Suprapubic skin (tissue), 4 donors: ENCODE data around the gene HOXA7. TPM values are rescaled to one million over a fixed set of nuclear protein-coding genes. Genes with fewer than 3 reads are reported as not detected.

Source experiments
- DNase-seq, 2 donors: peaks; one replicate each; pipeline ENCODE4 v3.0.0-alpha.2; 2019; ENCODE audit warnings: low spot score in 2 of 2
- H3K27ac ChIP-seq: fragments of 200-600 bp; sonication (generic); one replicate; pipeline ENCODE4 v1.5.1; 2019
- H3K27me3 ChIP-seq: fragments of 200-600 bp; sonication (generic); one replicate; pipeline ENCODE4 v1.5.1; 2019
- H3K36me3 ChIP-seq: fragments of 200-600 bp; sonication (generic); one replicate; pipeline ENCODE4 v1.5.1; 2019
- H3K4me1 ChIP-seq: fragments of 200-600 bp; sonication (generic); one replicate; pipeline ENCODE4 v1.5.1; 2019
- H3K4me3 ChIP-seq: fragments of 200-600 bp; sonication (generic); one replicate; pipeline ENCODE4 v1.5.1; 2019; ENCODE audit warnings: mild to moderate bottlenecking
- H3K9me3 ChIP-seq: fragments of 200-600 bp; sonication (generic); one replicate; pipeline ENCODE4 v1.5.1; 2019
- EP300 ChIP-seq: sonication (generic); formaldehyde crosslinking; IDR thresholded peaks from one replicate; pipeline ENCODE4 v1.6.1; 2017; ENCODE audit warnings: antibody characterized with exemption
- POLR2A ChIP-seq, 2 donors: fragments of 450-650 bp; IDR thresholded peaks; one replicate each; pipeline ENCODE4 v1.6.1; 2017; ENCODE audit warnings: antibody characterized with exemption in 2 of 2, mild to moderate bottlenecking in 2 of 2, moderate library complexity in 2 of 2
- POLR2AphosphoS5 ChIP-seq, 3 donors: sonication (generic); formaldehyde crosslinking; IDR thresholded peaks; one replicate each; pipeline ENCODE4 v1.6.1; 2017; ENCODE audit warnings: antibody characterized with exemption in 3 of 3
- WGBS: methylation state at CpG from one replicate; pipeline ENCODE4 v1.1.5; 2018; 5-methylcytosine and 5-hydroxymethylcytosine counted together
- total RNA-seq, 4 donors: library from RNA; depleted of rRNA; stranded (reverse); fragments of >200 nt; gene quantifications; one replicate each; pipeline ENCODE4 v1.1.0, GENCODE V29; 2016
- TF ChIP-seq, protein P1 (sequence below), 2 donors: fragments of 200-600 bp in 1 of 2; fragments of 450-650 bp in 1 of 2; sonication (generic) in 1 of 2; IDR thresholded peaks; one replicate each; pipeline ENCODE4 v1.5.1; 2016 to 2019; ENCODE audit warnings: antibody characterized with exemption in 2 of 2, mild to moderate bottlenecking in 1 of 2, moderate library complexity in 1 of 2

The HOXA7 gene
- total RNA-seq, 4 donors from 2014 or later = 14.8 to 23.6 (median 17.5) TPM

DNA sequence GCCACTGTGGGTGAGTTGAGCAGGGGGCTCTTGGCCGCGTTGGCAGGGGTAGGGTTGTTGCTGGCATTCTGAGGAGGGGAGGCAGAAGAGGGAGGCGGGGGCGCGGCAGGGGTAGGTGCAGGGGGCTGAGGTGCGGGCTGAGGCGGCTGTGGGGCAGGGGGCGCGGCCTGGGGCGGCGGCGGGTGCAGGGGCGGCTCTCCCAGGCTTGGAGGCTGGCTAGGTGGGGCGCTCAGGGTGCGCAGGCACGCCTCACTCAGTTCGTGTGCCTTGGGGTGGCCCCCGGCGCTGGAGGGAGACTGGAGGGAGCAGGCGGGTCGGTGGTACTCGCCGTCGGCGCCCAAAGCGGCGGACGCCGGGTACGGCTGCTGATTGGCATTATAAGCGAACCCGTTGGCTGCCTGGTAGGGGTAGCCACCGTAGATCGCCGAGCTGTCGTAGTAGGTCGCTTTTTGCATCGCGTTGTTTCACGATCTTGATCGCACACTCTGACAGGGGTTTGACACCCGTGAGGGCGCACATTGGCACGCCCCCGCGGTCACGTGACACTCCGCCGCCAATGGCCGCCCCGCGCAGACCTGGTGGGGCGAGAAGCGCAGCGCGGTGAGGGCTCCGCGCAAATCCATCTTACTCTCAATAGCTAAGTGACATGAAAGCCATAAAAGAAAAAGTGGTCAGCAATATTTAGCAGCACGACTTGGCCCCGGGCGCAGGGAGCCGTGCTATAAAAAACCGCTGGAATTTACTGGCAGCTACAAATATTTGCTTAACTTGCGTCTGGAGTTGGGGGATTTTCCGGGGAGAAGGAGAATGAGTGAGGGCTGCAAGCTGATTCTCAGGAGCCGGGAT, 46.1 kb downstream of the HOXA7 start:
- WGBS = 73% methylated on average over 45 of the region's 66 CpGs
- Histone ChIP-seq H3K36me3 (peaks cover 12% of the 10 kb centered on the region), H3K9me3 (no peaks in the 10 kb centered on the region), H3K4me3 (peak overlapping the region; percentile 32), H3K4me1 (peaks cover 43% of the 10 kb centered on the region), H3K27ac (peak overlapping the region; percentile 73), H3K27me3 (no peaks in the 10 kb centered on the region)
- DNase-seq = peak in 1 of 2 donors; percentile 59
- TF ChIP-seq EP300 = no peak
- TF ChIP-seq, protein P1, sequence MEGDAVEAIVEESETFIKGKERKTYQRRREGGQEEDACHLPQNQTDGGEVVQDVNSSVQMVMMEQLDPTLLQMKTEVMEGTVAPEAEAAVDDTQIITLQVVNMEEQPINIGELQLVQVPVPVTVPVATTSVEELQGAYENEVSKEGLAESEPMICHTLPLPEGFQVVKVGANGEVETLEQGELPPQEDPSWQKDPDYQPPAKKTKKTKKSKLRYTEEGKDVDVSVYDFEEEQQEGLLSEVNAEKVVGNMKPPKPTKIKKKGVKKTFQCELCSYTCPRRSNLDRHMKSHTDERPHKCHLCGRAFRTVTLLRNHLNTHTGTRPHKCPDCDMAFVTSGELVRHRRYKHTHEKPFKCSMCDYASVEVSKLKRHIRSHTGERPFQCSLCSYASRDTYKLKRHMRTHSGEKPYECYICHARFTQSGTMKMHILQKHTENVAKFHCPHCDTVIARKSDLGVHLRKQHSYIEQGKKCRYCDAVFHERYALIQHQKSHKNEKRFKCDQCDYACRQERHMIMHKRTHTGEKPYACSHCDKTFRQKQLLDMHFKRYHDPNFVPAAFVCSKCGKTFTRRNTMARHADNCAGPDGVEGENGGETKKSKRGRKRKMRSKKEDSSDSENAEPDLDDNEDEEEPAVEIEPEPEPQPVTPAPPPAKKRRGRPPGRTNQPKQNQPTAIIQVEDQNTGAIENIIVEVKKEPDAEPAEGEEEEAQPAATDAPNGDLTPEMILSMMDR (IDR thresholded peaks at IDR 0.05) = no peak
- no peak for TF ChIP-seq POLR2A (IDR thresholded peaks at IDR 0.05)
- TF ChIP-seq POLR2AphosphoS5 (IDR thresholded peaks at IDR 0.05) = no peak

DNA sequence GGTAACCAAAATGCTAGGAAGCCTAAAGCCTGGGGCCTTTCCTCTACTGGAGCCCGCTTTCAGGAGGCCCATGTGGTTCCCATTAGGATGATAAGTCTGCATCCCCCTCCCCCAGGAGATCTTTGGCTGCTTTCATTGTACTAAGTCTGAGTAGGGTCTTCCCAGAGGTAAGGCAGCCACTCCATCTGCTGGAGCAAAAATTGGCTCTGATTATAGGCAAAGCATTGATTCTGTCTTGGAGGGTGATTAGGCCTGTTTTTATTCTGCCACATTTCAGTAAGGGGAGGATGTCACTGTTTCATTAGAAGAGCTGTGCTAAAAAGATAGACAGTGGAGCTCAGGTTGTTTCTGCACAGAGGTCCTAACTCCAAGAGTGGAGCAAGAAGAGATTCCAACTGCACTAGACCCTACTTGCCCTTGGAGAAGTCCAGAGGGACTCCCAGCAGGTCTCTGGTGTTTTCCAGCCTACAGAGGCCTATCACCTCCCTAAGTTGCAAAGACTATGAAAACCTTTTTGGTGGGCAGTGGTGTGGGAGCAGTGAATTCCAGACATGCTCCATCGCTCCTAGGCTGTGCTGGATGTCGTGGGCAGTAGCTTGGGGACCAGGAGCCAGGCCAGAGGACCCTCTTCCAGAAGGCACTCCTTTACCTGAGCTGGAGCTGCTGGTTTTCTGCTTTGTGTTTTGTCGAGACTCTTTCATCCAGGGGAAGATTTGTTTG, 46.8 kb downstream of the HOXA7 start:
- 96% methylated on average over 4 of the region's 4 CpGs for WGBS
- TF ChIP-seq EP300 = no peak
- no peak for TF ChIP-seq POLR2AphosphoS5 (IDR thresholded peaks at IDR 0.05)
- no peak for TF ChIP-seq POLR2A (IDR thresholded peaks at IDR 0.05)
- TF ChIP-seq, protein P1 (IDR thresholded peaks at IDR 0.05) = no peak
- Histone ChIP-seq H3K36me3 (peaks cover 12% of the 10 kb centered on the region), H3K4me1 (peaks cover 38% of the 10 kb centered on the region), H3K27ac (peak overlapping the region; percentile 73), H3K4me3 (peak overlapping the region; percentile 32), H3K9me3 (no peaks in the 10 kb centered on the region), H3K27me3 (no peaks in the 10 kb centered on the region)
- no peak for DNase-seq

DNA sequence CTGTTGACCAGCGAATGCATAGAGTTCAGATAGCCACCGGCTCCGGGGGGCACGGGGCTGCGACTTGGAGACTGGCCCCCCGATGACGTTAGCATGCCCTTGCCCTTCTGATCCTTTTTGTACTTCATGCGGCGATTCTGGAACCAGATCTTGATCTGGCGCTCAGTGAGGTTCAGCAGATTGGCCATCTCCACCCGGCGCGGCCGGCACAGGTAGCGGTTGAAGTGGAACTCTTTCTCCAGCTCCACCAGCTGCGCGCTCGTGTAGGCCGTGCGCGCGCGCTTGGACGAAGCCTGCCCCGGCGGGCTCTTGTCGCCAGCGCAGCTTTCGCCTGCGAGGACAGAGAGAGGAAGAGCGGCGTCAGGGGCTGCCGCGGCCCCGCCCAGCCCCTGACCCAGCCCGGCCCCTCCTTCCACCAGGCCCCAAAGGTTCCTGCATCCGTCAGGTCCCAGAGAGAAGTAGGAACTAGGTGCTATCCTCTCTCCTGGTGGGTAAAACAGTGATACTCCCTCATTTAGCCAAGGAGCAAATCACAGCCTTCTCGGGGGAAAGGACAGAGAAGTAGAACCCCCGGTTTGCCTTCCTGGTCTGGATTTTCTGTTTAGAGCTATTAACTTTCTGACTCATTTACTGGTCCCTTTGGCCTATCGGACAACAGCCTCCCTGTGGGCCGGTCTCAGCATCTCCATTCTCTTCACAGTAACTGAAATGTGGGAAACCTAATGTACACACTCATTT, 47.9 kb downstream of the HOXA7 start:
- H3K27me3 ChIP-seq = no peaks in the 10 kb centered on the region
- 78% methylated on average over 41 of the region's 41 CpGs for WGBS
- H3K4me3 ChIP-seq = peak overlapping the region; percentile 23
- DNase-seq = peak in 1 of 2 donors; percentile 58
- TF ChIP-seq POLR2A (IDR thresholded peaks at IDR 0.05) = no peak
- no peak for TF ChIP-seq EP300
- TF ChIP-seq POLR2AphosphoS5 (IDR thresholded peaks at IDR 0.05) = no peak
- TF ChIP-seq, protein P1 (IDR thresholded peaks at IDR 0.05) = no peak
- H3K27ac ChIP-seq = peak overlapping the region; percentile 60
- peaks cover 12% of the 10 kb centered on the region for H3K36me3 ChIP-seq
- no peaks in the 10 kb centered on the region for H3K9me3 ChIP-seq
- H3K4me1 ChIP-seq = peaks cover 31% of the 10 kb centered on the region

DNA sequence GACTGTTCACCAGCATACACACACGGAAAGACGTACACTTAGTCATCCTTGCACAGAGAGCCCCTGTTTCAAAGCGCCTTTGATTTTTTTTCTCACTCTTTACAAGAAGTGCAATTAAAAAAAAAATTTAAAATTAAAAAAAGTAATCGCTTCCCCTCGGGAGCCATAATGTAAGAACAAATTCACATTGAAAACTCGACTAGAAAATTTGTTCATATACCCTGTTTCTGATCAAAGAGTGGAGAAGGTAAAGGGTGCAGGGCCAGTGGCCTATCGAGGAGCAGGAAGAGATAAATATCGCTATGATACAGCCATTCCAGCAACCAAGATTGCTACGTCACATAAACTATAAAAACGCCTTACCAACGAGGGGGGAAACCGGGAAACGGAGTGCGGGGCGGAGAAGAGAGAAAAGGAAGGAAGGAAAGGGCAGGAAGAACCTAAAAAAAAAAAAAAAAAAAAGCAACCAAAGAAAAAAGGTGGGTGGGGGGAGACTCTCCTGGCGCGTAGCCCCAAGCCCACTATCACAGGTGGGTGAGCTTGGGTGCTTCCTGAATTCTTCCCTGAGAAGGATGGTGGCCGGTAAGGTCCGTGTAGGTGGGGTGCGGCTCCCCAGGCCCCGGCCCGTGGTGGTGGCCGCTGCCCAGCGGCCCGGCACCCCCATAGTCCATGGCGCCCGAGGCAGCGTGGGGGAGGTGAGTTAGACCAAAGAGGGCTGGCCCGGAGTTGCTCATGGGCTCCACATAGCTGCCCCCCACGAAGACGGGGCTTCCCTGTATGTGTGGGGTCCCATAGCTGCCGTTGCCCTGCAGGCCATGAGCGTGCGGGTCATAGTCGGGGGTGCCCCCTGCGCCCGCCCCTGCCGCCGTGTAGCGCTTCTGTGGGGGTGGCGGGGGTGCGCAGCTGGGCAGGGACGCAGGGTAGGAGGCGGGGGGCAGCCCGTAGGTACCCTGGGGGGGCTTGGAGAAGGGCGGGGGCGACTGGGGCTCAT, 48.8 kb downstream of the HOXA7 start:
- H3K4me1 ChIP-seq = peaks cover 31% of the 10 kb centered on the region
- TF ChIP-seq, protein P1 (IDR thresholded peaks at IDR 0.05) = no peak
- TF ChIP-seq POLR2A (IDR thresholded peaks at IDR 0.05) (no peak), EP300 (no peak), POLR2AphosphoS5 (IDR thresholded peaks at IDR 0.05) (no peak)
- peak overlapping the region; percentile 60 for H3K27ac ChIP-seq
- peaks cover 12% of the 10 kb centered on the region for H3K36me3 ChIP-seq
- H3K27me3 ChIP-seq = no peaks in the 10 kb centered on the region
- DNase-seq = peak in 1 of 2 donors; percentile 64
- H3K9me3 ChIP-seq = no peaks in the 10 kb centered on the region
- WGBS = 82% methylated on average over 29 of the region's 47 CpGs
- peak overlapping the region; percentile 23 for H3K4me3 ChIP-seq
